HepG2 (cell line): Measurements from ENCODE around the gene NARF. TPM values are rescaled to one million over a fixed set of nuclear protein-coding genes. Genes with fewer than 3 reads are reported as not detected.

Experiments
- ATRX ChIP-seq: sonication (generic); formaldehyde crosslinking; IDR thresholded peaks from 2 replicates; pipeline ENCODE4 v1.4.0; 2020; ENCODE audit warnings: missing genetic modification reagents, borderline replicate concordance
- DNMT1 ChIP-seq: sonication (generic); formaldehyde crosslinking; IDR thresholded peaks from 2 replicates; pipeline ENCODE4 v1.5.1; 2020; ENCODE audit warnings: mild to moderate bottlenecking, missing genetic modification reagents
- EP300 ChIP-seq, 3 experiments: sonication (generic) in 1 of 3; formaldehyde crosslinking in 1 of 3; IDR thresholded peaks; 2 replicates each; pipeline versions ENCODE4 v1.5.1 to v1.6.1; 2011 to 2020; ENCODE audit warnings: low read depth in 2 of 3, low read length in 2 of 3, borderline replicate concordance in 1 of 3, improper control_type of control experiment in 1 of 3, mild to moderate bottlenecking in 1 of 3, missing genetic modification reagents in 1 of 3, moderate library complexity in 1 of 3
- NFE2 ChIP-seq: sonication (generic); formaldehyde crosslinking; IDR thresholded peaks from 2 replicates; pipeline ENCODE4 v1.4.0; 2020; ENCODE audit warnings: missing genetic modification reagents
- PAX8 ChIP-seq: sonication (generic); formaldehyde crosslinking; IDR thresholded peaks from 2 replicates; pipeline ENCODE4 v1.8.0; 2022; ENCODE audit warnings: mild to moderate bottlenecking, missing genetic modification reagents, borderline replicate concordance
- RARG ChIP-seq: sonication (generic); formaldehyde crosslinking; IDR thresholded peaks from 2 replicates; pipeline ENCODE4 v1.4.0; 2020; ENCODE audit warnings: low read depth, mild to moderate bottlenecking, missing genetic modification reagents
- SOX6 ChIP-seq, 2 experiments: fragments of 450-650 bp in 1 of 2; sonication (generic) in 1 of 2; formaldehyde crosslinking in 1 of 2; IDR thresholded peaks; 2 replicates each; pipeline versions ENCODE4 v1.4.0 to v1.6.1; 2017 to 2020; ENCODE audit warnings: antibody characterized with exemption in 1 of 2, mild to moderate bottlenecking in 1 of 2, missing genetic modification reagents in 1 of 2
- SYNCRIP ChIP-seq: fragments of 200-400 bp; formaldehyde crosslinking; IDR thresholded peaks from 2 replicates; pipeline ENCODE4 v1.6.1; 2018; ENCODE audit warnings: mild to moderate bottlenecking, low read depth, low read length; ENCODE audit not compliant: insufficient read depth
- ZBTB7B ChIP-seq: sonication (generic); formaldehyde crosslinking; IDR thresholded peaks from 2 replicates; pipeline ENCODE4 v1.4.0; 2020; ENCODE audit warnings: missing genetic modification reagents
- ZNF18 ChIP-seq: sonication (generic); formaldehyde crosslinking; IDR thresholded peaks from 2 replicates; pipeline ENCODE4 v1.8.0; 2022; ENCODE audit warnings: mild to moderate bottlenecking, missing genetic modification reagents; ENCODE audit not compliant: insufficient replicate concordance
- ZNF432 ChIP-seq: sonication (generic); formaldehyde crosslinking; IDR thresholded peaks from 2 replicates; pipeline ENCODE4 v1.5.0; 2020; ENCODE audit warnings: missing genetic modification reagents, mild to moderate bottlenecking, borderline replicate concordance
- polyA plus RNA-seq, 8 experiments: library from polyadenylated mRNA; depleted of rRNA in 3 of 8; stranded (reverse) in 7 of 8; unstranded in 1 of 8; fragments of >200 nt; fragmentation: Illumina TruSeq in 4 of 8; extraction: Trizol in 4 of 8; gene quantifications; 2 replicates each; pipeline versions ENCODE4 v1.2.1 to v1.2.3, GENCODE V29; 2011 to 2016; ENCODE audit warnings: low read depth in 4 of 8, missing spikeins in 1 of 8, mixed read lengths in 1 of 8; ENCODE audit not compliant: insufficient read depth in 1 of 8
- total RNA-seq, 5 experiments: library from RNA; depleted of rRNA; stranded (reverse); fragments of >200 nt; fragmentation: Illumina TruSeq; extraction: Trizol; gene quantifications; 2 replicates each; pipeline ENCODE4 v1.2.3, GENCODE V29; 2016; ENCODE audit warnings: low read depth in 1 of 5
- TF ChIP-seq, protein P1 (sequence below): sonication (generic); formaldehyde crosslinking; conservative IDR thresholded peaks from 2 replicates; pipeline ENCODE4 v1.4.0; 2020; ENCODE audit warnings: missing genetic modification reagents
- TF ChIP-seq, protein P2 (sequence below): sonication (generic); formaldehyde crosslinking; IDR thresholded peaks from 2 replicates; pipeline ENCODE4 v1.5.0; 2020; ENCODE audit warnings: mild to moderate bottlenecking, missing genetic modification reagents, borderline replicate concordance
- TF ChIP-seq, protein P3 (sequence below): sonication (generic); formaldehyde crosslinking; IDR thresholded peaks from 2 replicates; pipeline ENCODE4 v1.5.1; 2020; ENCODE audit warnings: mild to moderate bottlenecking, missing genetic modification reagents, borderline replicate concordance
- TF ChIP-seq, protein P4 (sequence below): sonication (generic); formaldehyde crosslinking; IDR thresholded peaks from 2 replicates; pipeline ENCODE4 v1.4.0; 2020; ENCODE audit warnings: mild to moderate bottlenecking, missing genetic modification reagents

Gene NARF
- total and polyA plus RNA-seq, 2 of the 13 experiments (the other 11 are each of a cell fraction or from before 2014, with no cell fraction given) = 61.1 to 144 TPM

- TF ChIP-seq EP300 (IDR thresholded peaks at IDR 0.05; ENCODE audit: low read depth in 2 of 2, low read length in 2 of 2) (peak in 1 of 2 experiments; percentile 9; a peak in 2 of 4 replicates), EP300 (CRISPR knock-in tag; IDR thresholded peaks at IDR 0.05; ENCODE audit: borderline replicate concordance) (peak; percentile 48; the same call in 1 of the 2 replicates), SOX6 (IDR thresholded peaks at IDR 0.05) (no peak), SOX6 (CRISPR knock-in tag; IDR thresholded peaks at IDR 0.05) (peak; percentile 73; the same call in 1 of the 2 replicates), DNMT1 (CRISPR knock-in tag) (peak; percentile 31), RARG (CRISPR knock-in tag) (peak; percentile 90; the same call in 1 of the 2 replicates), PAX8 (peak; percentile 99; the same call in 1 of the 2 replicates), SYNCRIP (no peak), ZBTB7B (CRISPR knock-in tag) (peak; percentile 79), NFE2 (CRISPR knock-in tag) (no peak), ATRX (CRISPR knock-in tag) (no peak), ZNF432 (CRISPR knock-in tag) (0 out of 2 replicates have a peak, but pooled peaks have one; percentile 20), ZNF18 (CRISPR knock-in tag) (peak; percentile 94)
- TF ChIP-seq, protein P1, sequence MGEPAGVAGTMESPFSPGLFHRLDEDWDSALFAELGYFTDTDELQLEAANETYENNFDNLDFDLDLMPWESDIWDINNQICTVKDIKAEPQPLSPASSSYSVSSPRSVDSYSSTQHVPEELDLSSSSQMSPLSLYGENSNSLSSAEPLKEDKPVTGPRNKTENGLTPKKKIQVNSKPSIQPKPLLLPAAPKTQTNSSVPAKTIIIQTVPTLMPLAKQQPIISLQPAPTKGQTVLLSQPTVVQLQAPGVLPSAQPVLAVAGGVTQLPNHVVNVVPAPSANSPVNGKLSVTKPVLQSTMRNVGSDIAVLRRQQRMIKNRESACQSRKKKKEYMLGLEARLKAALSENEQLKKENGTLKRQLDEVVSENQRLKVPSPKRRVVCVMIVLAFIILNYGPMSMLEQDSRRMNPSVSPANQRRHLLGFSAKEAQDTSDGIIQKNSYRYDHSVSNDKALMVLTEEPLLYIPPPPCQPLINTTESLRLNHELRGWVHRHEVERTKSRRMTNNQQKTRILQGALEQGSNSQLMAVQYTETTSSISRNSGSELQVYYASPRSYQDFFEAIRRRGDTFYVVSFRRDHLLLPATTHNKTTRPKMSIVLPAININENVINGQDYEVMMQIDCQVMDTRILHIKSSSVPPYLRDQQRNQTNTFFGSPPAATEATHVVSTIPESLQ (CRISPR knock-in tag) = peak; percentile 90; the same call in 1 of the 2 replicates
- TF ChIP-seq, protein P2, sequence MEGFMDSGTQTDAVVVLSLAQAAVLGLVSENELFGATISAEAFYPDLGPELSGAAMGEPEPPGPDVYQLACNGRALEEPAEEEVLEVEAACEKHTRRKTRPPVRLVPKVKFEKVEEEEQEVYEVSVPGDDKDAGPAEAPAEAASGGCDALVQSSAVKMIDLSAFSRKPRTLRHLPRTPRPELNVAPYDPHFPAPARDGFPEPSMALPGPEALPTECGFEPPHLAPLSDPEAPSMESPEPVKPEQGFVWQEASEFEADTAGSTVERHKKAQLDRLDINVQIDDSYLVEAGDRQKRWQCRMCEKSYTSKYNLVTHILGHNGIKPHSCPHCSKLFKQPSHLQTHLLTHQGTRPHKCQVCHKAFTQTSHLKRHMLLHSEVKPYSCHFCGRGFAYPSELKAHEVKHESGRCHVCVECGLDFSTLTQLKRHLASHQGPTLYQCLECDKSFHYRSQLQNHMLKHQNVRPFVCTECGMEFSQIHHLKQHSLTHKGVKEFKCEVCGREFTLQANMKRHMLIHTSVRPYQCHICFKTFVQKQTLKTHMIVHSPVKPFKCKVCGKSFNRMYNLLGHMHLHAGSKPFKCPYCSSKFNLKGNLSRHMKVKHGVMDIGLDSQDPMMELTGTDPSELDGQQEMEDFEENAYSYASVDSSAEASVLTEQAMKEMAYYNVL (CRISPR knock-in tag) = peak; percentile 90
- TF ChIP-seq, protein P3, sequence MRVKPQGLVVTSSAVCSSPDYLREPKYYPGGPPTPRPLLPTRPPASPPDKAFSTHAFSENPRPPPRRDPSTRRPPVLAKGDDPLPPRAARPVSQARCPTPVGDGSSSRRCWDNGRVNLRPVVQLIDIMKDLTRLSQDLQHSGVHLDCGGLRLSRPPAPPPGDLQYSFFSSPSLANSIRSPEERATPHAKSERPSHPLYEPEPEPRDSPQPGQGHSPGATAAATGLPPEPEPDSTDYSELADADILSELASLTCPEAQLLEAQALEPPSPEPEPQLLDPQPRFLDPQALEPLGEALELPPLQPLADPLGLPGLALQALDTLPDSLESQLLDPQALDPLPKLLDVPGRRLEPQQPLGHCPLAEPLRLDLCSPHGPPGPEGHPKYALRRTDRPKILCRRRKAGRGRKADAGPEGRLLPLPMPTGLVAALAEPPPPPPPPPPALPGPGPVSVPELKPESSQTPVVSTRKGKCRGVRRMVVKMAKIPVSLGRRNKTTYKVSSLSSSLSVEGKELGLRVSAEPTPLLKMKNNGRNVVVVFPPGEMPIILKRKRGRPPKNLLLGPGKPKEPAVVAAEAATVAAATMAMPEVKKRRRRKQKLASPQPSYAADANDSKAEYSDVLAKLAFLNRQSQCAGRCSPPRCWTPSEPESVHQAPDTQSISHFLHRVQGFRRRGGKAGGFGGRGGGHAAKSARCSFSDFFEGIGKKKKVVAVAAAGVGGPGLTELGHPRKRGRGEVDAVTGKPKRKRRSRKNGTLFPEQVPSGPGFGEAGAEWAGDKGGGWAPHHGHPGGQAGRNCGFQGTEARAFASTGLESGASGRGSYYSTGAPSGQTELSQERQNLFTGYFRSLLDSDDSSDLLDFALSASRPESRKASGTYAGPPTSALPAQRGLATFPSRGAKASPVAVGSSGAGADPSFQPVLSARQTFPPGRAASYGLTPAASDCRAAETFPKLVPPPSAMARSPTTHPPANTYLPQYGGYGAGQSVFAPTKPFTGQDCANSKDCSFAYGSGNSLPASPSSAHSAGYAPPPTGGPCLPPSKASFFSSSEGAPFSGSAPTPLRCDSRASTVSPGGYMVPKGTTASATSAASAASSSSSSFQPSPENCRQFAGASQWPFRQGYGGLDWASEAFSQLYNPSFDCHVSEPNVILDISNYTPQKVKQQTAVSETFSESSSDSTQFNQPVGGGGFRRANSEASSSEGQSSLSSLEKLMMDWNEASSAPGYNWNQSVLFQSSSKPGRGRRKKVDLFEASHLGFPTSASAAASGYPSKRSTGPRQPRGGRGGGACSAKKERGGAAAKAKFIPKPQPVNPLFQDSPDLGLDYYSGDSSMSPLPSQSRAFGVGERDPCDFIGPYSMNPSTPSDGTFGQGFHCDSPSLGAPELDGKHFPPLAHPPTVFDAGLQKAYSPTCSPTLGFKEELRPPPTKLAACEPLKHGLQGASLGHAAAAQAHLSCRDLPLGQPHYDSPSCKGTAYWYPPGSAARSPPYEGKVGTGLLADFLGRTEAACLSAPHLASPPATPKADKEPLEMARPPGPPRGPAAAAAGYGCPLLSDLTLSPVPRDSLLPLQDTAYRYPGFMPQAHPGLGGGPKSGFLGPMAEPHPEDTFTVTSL (CRISPR knock-in tag) = no peak
- TF ChIP-seq, protein P4, sequence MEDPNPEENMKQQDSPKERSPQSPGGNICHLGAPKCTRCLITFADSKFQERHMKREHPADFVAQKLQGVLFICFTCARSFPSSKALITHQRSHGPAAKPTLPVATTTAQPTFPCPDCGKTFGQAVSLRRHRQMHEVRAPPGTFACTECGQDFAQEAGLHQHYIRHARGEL (CRISPR knock-in tag) = no peak
These were observed at the start of gene NARF (continued) for GRCh38 chr17:82458179-82458884.
